Endothelial cell of umbilical vein (primary cell): ENCODE data around the gene KCNQ5. TPM values are rescaled to one million over a fixed set of nuclear protein-coding genes. Genes with fewer than 3 reads are reported as not detected.

ENCODE experiments used
- BruUV-seq: library from RNA; stranded (reverse); fragments of 400-500 nt; replicated peaks from 2 replicates; lab custom pipeline; 2021; lab: Mats Ljungman, UMichigan
- CTCF ChIA-PET: fragments of 300-600, 350-600 bp; sonication (Branson Sonifier 250); formaldehyde crosslinking; loops from one replicate; lab custom pipeline; 2021; ENCODE audit warnings: antibody characterized with exemption, inconsistent platforms; lab: Charles Lee
- POLR2A ChIA-PET: fragments of 300-600, 350-600 bp; sonication (Branson Sonifier 250); formaldehyde crosslinking; loops from one replicate; lab custom pipeline; 2021; ENCODE audit warnings: antibody characterized with exemption, inconsistent platforms; lab: Charles Lee
- DNase-seq: peaks from one replicate; pipeline ENCODE4 v3.0.0-alpha.2; 2011; ENCODE audit warnings: low read depth, low spot score
- FAIRE-seq: peaks from 2 replicates; lab custom pipeline; 2011; peaks lifted over from hg19 to GRCh38; lab: Jason Lieb, UNC
- H2AFZ ChIP-seq: 2 replicates; pipeline ENCODE4 v1.6.0; 2012; ENCODE audit warnings: low read depth, low read length, control low read depth, inconsistent platforms
- H3K27ac ChIP-seq: 2 replicates; pipeline ENCODE4 v1.5.1; 2011; ENCODE audit warnings: low read depth, mild to moderate bottlenecking, control low read depth, low read length, moderate library complexity; ENCODE audit not compliant: insufficient read depth
- H3K27me3 ChIP-seq, 2 experiments: 2 replicates each; pipeline versions ENCODE4 v1.6.0 to v1.6.1; 2011; ENCODE audit warnings: low read length in 2 of 2, mixed read lengths in 1 of 2; ENCODE audit not compliant: control insufficient read depth in 2 of 2, insufficient read depth in 2 of 2
- H3K36me3 ChIP-seq, 2 experiments: 2 replicates in 1 of 2; 3 replicates in 1 of 2; pipeline ENCODE4 v1.5.1; 2011; ENCODE audit warnings: low read length in 2 of 2, mild to moderate bottlenecking in 1 of 2, moderate library complexity in 1 of 2; ENCODE audit not compliant: control insufficient read depth in 2 of 2, insufficient read depth in 2 of 2; ENCODE audit errors: extremely low read depth in 1 of 2
- H3K4me1 ChIP-seq: 3 replicates; pipeline ENCODE4 v1.5.1; 2011; ENCODE audit warnings: mild to moderate bottlenecking, low read length; ENCODE audit not compliant: control insufficient read depth, insufficient read depth; ENCODE audit errors: extremely low read depth
- H3K4me2 ChIP-seq: 2 replicates; pipeline ENCODE4 v1.6.1; 2011; ENCODE audit warnings: low read length, control low read depth, mixed read lengths; ENCODE audit not compliant: insufficient read depth
- H3K4me3 ChIP-seq, 3 experiments: fragments of 200-600 bp in 1 of 3; sonication (generic), shearing (Covaris generic) in 1 of 3; replicated peaks in 1 of 3; 2 replicates each; pipeline ENCODE4 v1.5.1; 2011 to 2016; ENCODE audit warnings: control low read depth in 3 of 3, low read length in 3 of 3, mild to moderate bottlenecking in 2 of 3, inconsistent platforms in 1 of 3, low read depth in 1 of 3, moderate library complexity in 1 of 3; ENCODE audit not compliant: insufficient read depth in 1 of 3
- H3K79me2 ChIP-seq: 2 replicates; pipeline ENCODE4 v1.6.0; 2012; ENCODE audit warnings: low read length, inconsistent platforms; ENCODE audit not compliant: control insufficient read depth, insufficient read depth
- H3K9ac ChIP-seq: replicated peaks from 2 replicates; pipeline ENCODE3; 2011; ENCODE audit warnings: low read length, control low read depth; ENCODE audit not compliant: insufficient read depth; ENCODE audit errors: extremely low read depth
- H3K9me1 ChIP-seq: replicated peaks from 3 replicates; pipeline ENCODE4 v1.6.0; 2011; ENCODE audit warnings: mild to moderate bottlenecking, low read length; ENCODE audit not compliant: control insufficient read depth, insufficient read depth; ENCODE audit errors: extremely low read depth
- H3K9me3 ChIP-seq: replicated peaks from 2 replicates; pipeline ENCODE4 v1.5.1; 2012; ENCODE audit warnings: low read length, inconsistent platforms; ENCODE audit not compliant: control insufficient read depth, insufficient read depth
- H4K20me1 ChIP-seq: replicated peaks from 2 replicates; pipeline ENCODE3; 2011; ENCODE audit warnings: mild to moderate bottlenecking, low read length; ENCODE audit not compliant: control insufficient read depth, insufficient read depth; ENCODE audit errors: extremely low read depth
- CTCF ChIP-seq, 2 donors: IDR thresholded peaks; 1 replicate in 1 of 2; 2 replicates in 1 of 2; pipeline ENCODE4 v1.5.1; 2011; ENCODE audit warnings: low read length in 2 of 2, mild to moderate bottlenecking in 2 of 2, moderate library complexity in 2 of 2, control low read depth in 1 of 2, inconsistent platforms in 1 of 2, low read depth in 1 of 2; ENCODE audit not compliant: insufficient read depth in 1 of 2; ENCODE audit errors: extremely low read depth in 1 of 2
- EZH2 ChIP-seq: IDR thresholded peaks from 2 replicates; pipeline ENCODE4 v1.6.1; 2012; ENCODE audit warnings: borderline replicate concordance, low read depth, mild to moderate bottlenecking, moderate library complexity, low read length, inconsistent platforms; ENCODE audit not compliant: severe bottlenecking
- FOS ChIP-seq: IDR thresholded peaks from 2 replicates; pipeline ENCODE4 v1.6.1; 2011; ENCODE audit warnings: mild to moderate bottlenecking, low read length, moderate library complexity, borderline replicate concordance; ENCODE audit not compliant: insufficient read depth
- GATA2 ChIP-seq: IDR thresholded peaks from 2 replicates; pipeline ENCODE4 v1.7.0; 2011; ENCODE audit warnings: low read depth, mild to moderate bottlenecking, moderate library complexity, mixed read lengths, low read length; ENCODE audit not compliant: insufficient read length, insufficient read depth
- JUN ChIP-seq: IDR thresholded peaks from 2 replicates; pipeline ENCODE4 v1.6.1; 2011; ENCODE audit warnings: borderline replicate concordance, low read depth; ENCODE audit not compliant: insufficient read length, insufficient read depth
- MYC ChIP-seq: IDR thresholded peaks from one replicate; pipeline ENCODE4 v1.6.1; 2011; ENCODE audit warnings: mild to moderate bottlenecking, low read depth, low read length
- POLR2A ChIP-seq: IDR thresholded peaks from 2 replicates; pipeline ENCODE4 v1.6.1; 2012; ENCODE audit warnings: low read depth, mild to moderate bottlenecking, control low read depth, low read length
- POLR2AphosphoS5 ChIP-seq: IDR thresholded peaks from 2 replicates; pipeline ENCODE4 v1.6.1; 2012; ENCODE audit warnings: low read depth, mild to moderate bottlenecking, control low read depth, low read length, moderate library complexity; ENCODE audit not compliant: insufficient read depth
- dilution Hi-C: fragments of 300-500 bp; cut with MboI; formaldehyde crosslinking; loops from one replicate; pipeline ENCODE4 v1.15.0; 2019; ENCODE audit warnings: low sequenced_read_pairs; ENCODE audit not compliant: extremely low pct_ligation_motif_present
- intact Hi-C: fragments of 100-400 bp; cut with micrococcal nuclease; formaldehyde crosslinking; loops from one replicate; pipeline ENCODE4 v1.10.0; 2022
- polyA plus RNA-seq, 4 experiments: library from polyadenylated mRNA; depleted of rRNA in 3 of 4; stranded (reverse) in 3 of 4; unstranded in 1 of 4; fragments of >200 nt; gene quantifications; 2 replicates each; pipeline versions ENCODE4 v1.2.1 to v1.2.3, GENCODE V29; 2011 to 2012; ENCODE audit warnings: missing spikeins in 1 of 4
- total RNA-seq: library from RNA; stranded (reverse); gene quantifications from 2 replicates; pipeline ENCODE4 v1.2.3, GENCODE V29; 2021
- TF ChIP-seq, protein P1 (sequence below): IDR thresholded peaks from 2 replicates; pipeline ENCODE4 v1.6.1; 2011; ENCODE audit not compliant: insufficient read depth, insufficient read length

The KCNQ5 gene
- total and polyA plus RNA-seq, 2 donors (not counting 3 experiments of a cell fraction or from before 2014, with no cell fraction given): 0.22 TPM; not detected in 1

GRCh38 chr6:72642435-72642834, 20.6 kb downstream of the KCNQ5 start:
- Histone ChIP-seq H3K36me3 (no peaks in the 10 kb centered on the region), H3K4me1 (no peaks in the 10 kb centered on the region), H3K27me3 (peaks cover 0 to 4% of the 10 kb centered on the region in 2 experiments), H3K79me2 (no peaks in the 10 kb centered on the region), H4K20me1 (no peaks in the 10 kb centered on the region), H3K4me3 (no peak overlapping the region), H3K9ac (no peak overlapping the region), H3K9me1 (no peaks in the 10 kb centered on the region), H2AFZ (no peak overlapping the region), H3K27ac (no peak overlapping the region), H3K4me2 (no peak overlapping the region), H3K9me3 (no peaks in the 10 kb centered on the region)
- no TSS peak for BruUV-seq
- POLR2A ChIA-PET: no interaction called here
- intact Hi-C loops: no loop called here
- CTCF ChIA-PET: interaction anchor here (1.0 kb wide), 1 partner anchor 487 kb away, joined by 4 read pairs; no protein-coding TSS in a partner anchor
- dilution Hi-C loops: no loop called here
- TF ChIP-seq FOS (no peak), CTCF (IDR thresholded peaks at IDR 0.05; ENCODE audit: extremely low read depth in 1 of 2, insufficient read depth in 1 of 2, low read depth in 1 of 2, low read length in 2 of 2) (no peak), POLR2A (no peak), EZH2 (no peak), POLR2AphosphoS5 (no peak), MYC (no peak), GATA2 (no peak), JUN (no peak)
- TF ChIP-seq, protein P1, sequence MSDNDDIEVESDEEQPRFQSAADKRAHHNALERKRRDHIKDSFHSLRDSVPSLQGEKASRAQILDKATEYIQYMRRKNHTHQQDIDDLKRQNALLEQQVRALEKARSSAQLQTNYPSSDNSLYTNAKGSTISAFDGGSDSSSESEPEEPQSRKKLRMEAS: no peak
- DNase-seq (no peak), FAIRE-seq (no peak)
